Aorta (tissue), 5 donors: ENCODE measurements around the gene DIP2B. TPM values are rescaled to one million over a fixed set of nuclear protein-coding genes. Genes with fewer than 3 reads are reported as not detected.

Source experiments
- ATAC-seq: fragments of 200-7000 bp; cut with Tn5 transposase; one replicate; pipeline ENCODE4 v1.9.1; 2022; ENCODE audit warnings: moderate library complexity; ENCODE audit not compliant: low FRiP score
- DNase-seq, 2 donors: peaks; one replicate each; pipeline ENCODE4 v3.0.0-alpha.2; 2020
- H3K27ac ChIP-seq, 2 donors: one replicate each; pipeline ENCODE4 v1.5.1; 2013; ENCODE audit warnings: low read length in 2 of 2, mild to moderate bottlenecking in 2 of 2, moderate library complexity in 2 of 2, control low read depth in 1 of 2, inconsistent platforms in 1 of 2, low read depth in 1 of 2
- H3K27me3 ChIP-seq, 2 donors: one replicate each; pipeline ENCODE4 v1.6.1; 2013; ENCODE audit warnings: control low read depth in 1 of 2, low read length in 1 of 2, mild to moderate bottlenecking in 1 of 2, moderate library complexity in 1 of 2; ENCODE audit not compliant: insufficient read depth in 2 of 2, control insufficient read depth in 1 of 2
- H3K36me3 ChIP-seq, 2 donors: one replicate each; pipeline ENCODE4 v1.6.1; 2013; ENCODE audit warnings: control low read depth in 1 of 2, low read length in 1 of 2, mild to moderate bottlenecking in 1 of 2; ENCODE audit not compliant: insufficient read depth in 2 of 2, control insufficient read depth in 1 of 2
- H3K4me1 ChIP-seq, 2 donors: one replicate each; pipeline ENCODE4 v1.6.1; 2013; ENCODE audit warnings: low read length in 2 of 2, control low read depth in 1 of 2, mild to moderate bottlenecking in 1 of 2, moderate library complexity in 1 of 2; ENCODE audit not compliant: insufficient read depth in 2 of 2, control insufficient read depth in 1 of 2
- H3K4me3 ChIP-seq, 2 donors: one replicate each; pipeline ENCODE4 v1.5.1; 2013; ENCODE audit warnings: low read length in 2 of 2, control low read depth in 1 of 2, mild to moderate bottlenecking in 1 of 2
- H3K9me3 ChIP-seq: one replicate; pipeline ENCODE4 v1.6.1; 2013; ENCODE audit warnings: mild to moderate bottlenecking, low read length; ENCODE audit not compliant: control insufficient read depth
- WGBS, 2 donors: extraction: QIAGEN DNeasy Blood & Tissue Kit; methylation state at CpG; one replicate each; pipeline ENCODE4 v1.1.7; 2013; 5-methylcytosine and 5-hydroxymethylcytosine counted together
- intact Hi-C, 2 donors: fragments of 100-400 bp; cut with DNase I; formaldehyde crosslinking; loops; one replicate each; pipeline versions ENCODE4 v1.14.2 to v1.15.0; 2022
- polyA plus RNA-seq, 2 donors: library from polyadenylated mRNA; stranded (reverse); fragments of 200-250 nt; gene quantifications; one replicate each; pipeline ENCODE4 v1.2.3, GENCODE V29; 2013
- total RNA-seq, 2 donors: library from RNA; stranded (reverse); fragmentation: NEBNext Ultra II Directional; extraction: Animal tissue kit (Norgen Biotek cat#: 25700); gene quantifications; one replicate each; pipeline ENCODE4 v1.2.1, GENCODE V29; 2021
- donor health status: healthy with polysubstance abuse.
- donor health status: Bipolar disorder and iron deficiency.
- donor health status: DM: no; HTN: no; CAD: no.
- donor health status: DM: no; HTN: no; CAD: no.
- donor health status: DM: yes; HTN: yes; CAD: no.

Gene DIP2B
- total and polyA plus RNA-seq, 4 donors, result 2.9 to 25.0 (median 10.2) TPM

DNA sequence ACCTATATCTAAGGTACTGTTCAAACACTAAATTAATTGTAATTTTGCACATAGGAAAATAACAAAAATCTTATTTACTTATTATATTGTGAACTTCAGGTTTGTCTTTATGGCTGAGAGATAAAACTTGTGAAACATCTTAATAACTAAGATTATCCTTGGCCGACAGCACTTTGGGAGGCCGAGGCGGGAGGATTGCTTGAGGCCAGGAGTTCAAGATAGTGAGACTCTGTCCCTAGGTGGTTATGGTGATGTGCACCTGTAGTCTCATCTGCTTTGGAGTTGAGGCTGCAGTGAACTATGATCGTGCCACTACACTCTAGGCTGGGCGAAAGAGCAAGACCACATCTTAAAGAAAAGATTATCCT is 22.6 kb downstream of the DIP2B start:
- H3K9me3 ChIP-seq, result no peaks in the 10 kb centered on the region
- ATAC-seq, result no peak
- intact Hi-C loops, result no loop called here
- DNase-seq, result no peak
- H3K36me3 ChIP-seq, result no peaks in the 10 kb centered on the region
- no peaks in the 10 kb centered on the region for H3K4me1 ChIP-seq
- no peak overlapping the region for H3K4me3 ChIP-seq
- 97 to 98% methylated on average over 5 of the region's 5 CpGs for WGBS, 2 donors
- H3K27ac ChIP-seq, result no peak overlapping the region
- no peaks in the 10 kb centered on the region for H3K27me3 ChIP-seq

DNA sequence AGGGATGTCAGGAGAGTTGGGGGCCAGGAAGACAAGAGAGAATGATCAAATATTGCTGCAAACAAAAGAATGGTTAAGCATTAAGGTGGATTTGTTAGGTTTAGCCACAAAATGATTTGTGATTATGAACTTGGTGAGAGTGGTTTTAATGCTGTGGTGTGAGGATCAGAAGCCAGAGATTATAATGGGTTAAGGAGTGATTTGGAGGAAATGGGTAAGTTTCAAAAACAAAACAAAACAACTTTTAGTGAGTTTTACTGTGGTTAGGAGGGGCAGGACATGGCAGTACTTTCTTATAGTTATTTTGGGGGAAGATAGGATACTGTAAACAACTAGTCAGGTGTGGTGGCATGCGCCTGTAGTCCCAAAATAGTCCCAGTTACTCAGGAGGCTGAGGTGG is 24.0 kb downstream of the DIP2B start:
- H3K4me1 ChIP-seq, result no peaks in the 10 kb centered on the region
- H3K36me3 ChIP-seq, result no peaks in the 10 kb centered on the region
- no peaks in the 10 kb centered on the region for H3K9me3 ChIP-seq
- no peak overlapping the region for H3K27ac ChIP-seq
- WGBS, 2 donors, result 90 to 93% methylated on average over 1 of the region's 1 CpG
- H3K27me3 ChIP-seq, result no peaks in the 10 kb centered on the region
- no peak for DNase-seq
- H3K4me3 ChIP-seq, result no peak overlapping the region
- no peak for ATAC-seq
- intact Hi-C loops, result no loop called here

DNA sequence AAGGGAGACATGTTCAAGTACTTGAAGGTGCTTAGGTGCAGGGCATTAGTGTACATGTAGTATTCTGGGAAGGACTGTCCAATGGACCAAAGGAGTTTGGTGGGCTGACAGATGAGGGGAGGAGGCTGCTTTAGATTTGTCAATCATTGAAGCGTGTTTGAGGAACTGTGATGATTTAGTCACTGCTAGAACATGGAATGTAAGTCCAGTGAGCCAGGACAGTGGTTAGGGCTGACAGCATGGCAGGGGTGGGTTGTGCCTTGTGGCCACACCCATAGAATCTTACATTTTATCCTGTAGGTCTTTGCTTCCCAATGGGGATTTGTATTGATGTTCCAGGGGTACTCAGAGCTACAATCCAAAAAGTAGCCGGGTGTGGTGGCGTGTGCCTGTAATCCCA is 24.6 kb downstream of the DIP2B start:
- intact Hi-C loops, result no loop called here
- H3K27me3 ChIP-seq, result no peaks in the 10 kb centered on the region
- H3K9me3 ChIP-seq, result no peaks in the 10 kb centered on the region
- H3K27ac ChIP-seq, result no peak overlapping the region
- no peak overlapping the region for H3K4me3 ChIP-seq
- DNase-seq (no peak), ATAC-seq (no peak)
- no peaks in the 10 kb centered on the region for H3K4me1 ChIP-seq
- H3K36me3 ChIP-seq, result no peaks in the 10 kb centered on the region
- 89 to 95% methylated on average over 3 of the region's 3 CpGs for WGBS, 2 donors

DNA sequence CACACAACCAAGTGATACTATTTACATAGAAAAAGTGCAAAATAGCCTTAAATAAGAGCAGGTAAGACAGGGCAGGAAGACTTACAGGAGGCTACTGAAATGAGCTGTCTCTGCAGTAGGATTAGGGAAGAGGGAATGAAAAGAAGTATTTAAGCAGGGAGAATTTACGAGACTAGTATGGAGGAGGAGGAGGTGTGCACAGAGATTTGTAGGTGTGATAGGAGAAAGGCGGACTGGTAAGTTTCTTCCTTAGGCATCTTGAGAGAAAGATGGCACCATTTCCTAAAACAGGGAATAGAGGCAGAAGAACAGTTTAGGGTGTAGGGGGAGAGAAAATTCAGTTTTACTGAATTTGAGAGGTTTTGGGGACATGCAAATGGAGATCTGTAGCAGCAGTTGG is 25.7 kb downstream of the DIP2B start:
- no peak for ATAC-seq
- no peak for DNase-seq
- Histone ChIP-seq H3K27me3 (no peaks in the 10 kb centered on the region), H3K4me1 (no peaks in the 10 kb centered on the region), H3K27ac (no peak overlapping the region), H3K36me3 (no peaks in the 10 kb centered on the region), H3K4me3 (no peak overlapping the region), H3K9me3 (no peaks in the 10 kb centered on the region)
- intact Hi-C loops, result no loop called here
- WGBS, 2 donors, result 95 to 96% methylated on average over 2 of the region's 2 CpGs

DNA sequence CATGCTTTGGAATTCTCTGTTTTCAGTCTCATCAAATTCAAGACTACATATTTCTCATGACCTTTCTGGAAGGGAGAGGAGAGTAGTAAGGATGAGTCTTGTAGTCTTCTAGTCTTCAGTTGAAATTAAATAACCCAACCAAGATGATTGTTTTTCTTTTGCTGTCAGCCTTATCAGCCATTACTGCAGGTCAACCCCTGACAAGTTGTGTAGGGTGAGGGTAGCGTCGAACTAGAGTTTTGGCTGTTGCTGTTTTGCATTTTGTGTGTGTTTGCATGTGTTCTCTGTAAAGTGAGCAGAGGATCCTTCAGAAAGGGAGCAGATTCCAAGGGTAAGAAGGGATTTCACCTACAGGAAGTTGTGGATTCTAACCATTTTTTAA is 28.4 kb downstream of the DIP2B start:
- Histone ChIP-seq H3K4me3 (no peak overlapping the region), H3K36me3 (no peaks in the 10 kb centered on the region), H3K27ac (no peak overlapping the region), H3K4me1 (no peaks in the 10 kb centered on the region), H3K27me3 (no peaks in the 10 kb centered on the region), H3K9me3 (no peaks in the 10 kb centered on the region)
- intact Hi-C loops, result no loop called here
- 80 to 82% methylated on average over 2 of the region's 2 CpGs for WGBS, 2 donors
- ATAC-seq (no peak), DNase-seq (no peak)

DNA sequence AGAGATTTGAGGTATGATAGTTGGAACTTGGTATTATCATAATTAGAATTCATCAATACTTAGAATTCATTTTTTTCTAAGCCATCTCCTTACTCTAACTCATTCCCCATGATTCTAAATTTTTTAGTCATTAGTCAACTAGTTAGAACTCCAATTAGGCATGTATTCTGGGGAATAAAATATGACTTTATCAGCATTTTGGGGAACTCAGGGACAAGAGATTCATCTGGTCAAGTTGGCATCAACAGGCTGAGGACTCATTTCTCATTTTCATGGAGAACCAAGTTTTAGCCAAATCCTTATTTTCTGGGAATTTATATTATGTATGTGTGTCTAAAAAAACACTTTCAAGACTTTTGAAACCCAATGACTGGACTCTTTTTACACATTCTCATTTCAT is 29.2 kb downstream of the DIP2B start:
- DNase-seq (no peak), ATAC-seq (no peak)
- Histone ChIP-seq H3K9me3 (no peaks in the 10 kb centered on the region), H3K4me3 (no peak overlapping the region), H3K27ac (no peak overlapping the region), H3K36me3 (no peaks in the 10 kb centered on the region), H3K27me3 (no peaks in the 10 kb centered on the region), H3K4me1 (no peaks in the 10 kb centered on the region)
- intact Hi-C loops, result no loop called here

DNA sequence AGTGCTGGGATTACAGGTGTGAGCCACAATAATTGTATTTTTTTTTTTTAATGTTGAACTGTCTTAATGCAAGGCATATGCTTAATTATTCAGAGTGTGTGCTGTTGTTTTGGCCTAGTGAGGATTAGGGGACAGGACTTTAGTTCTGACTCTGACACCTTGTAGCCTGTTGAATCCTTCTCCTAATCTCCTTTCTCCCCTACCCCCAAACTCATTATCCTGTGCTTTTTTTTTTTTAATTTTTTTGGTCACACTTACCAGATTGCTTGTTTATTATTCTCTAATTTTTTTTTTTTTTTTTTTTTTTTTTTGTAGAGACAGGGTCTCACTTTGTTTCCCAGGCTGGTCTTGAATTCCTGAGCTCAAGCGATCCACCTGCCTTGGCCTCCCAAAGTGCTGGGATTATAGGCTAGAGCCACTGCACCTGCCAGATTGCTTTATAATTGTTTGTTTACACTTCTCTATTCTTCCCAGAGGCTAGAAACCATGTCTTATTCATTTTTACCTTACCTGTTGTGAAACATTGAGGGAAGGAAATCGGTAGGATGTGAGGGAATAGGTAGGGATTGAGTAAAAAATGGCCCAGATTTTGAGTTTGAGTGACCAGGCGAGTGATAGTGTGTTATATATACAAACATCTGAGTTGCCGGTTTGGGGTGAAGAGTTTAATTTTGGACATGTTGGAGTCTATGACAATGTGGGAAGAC is 32.2 kb downstream of the DIP2B start:
- intact Hi-C loops, result no loop called here
- Histone ChIP-seq H3K9me3 (no peaks in the 10 kb centered on the region), H3K4me3 (no peak overlapping the region), H3K27me3 (no peaks in the 10 kb centered on the region), H3K36me3 (no peaks in the 10 kb centered on the region), H3K27ac (no peak overlapping the region), H3K4me1 (no peaks in the 10 kb centered on the region)
- DNase-seq (no peak), ATAC-seq (no peak)
- WGBS, 2 donors, result 91% methylated on average over 4 of the region's 4 CpGs

DNA sequence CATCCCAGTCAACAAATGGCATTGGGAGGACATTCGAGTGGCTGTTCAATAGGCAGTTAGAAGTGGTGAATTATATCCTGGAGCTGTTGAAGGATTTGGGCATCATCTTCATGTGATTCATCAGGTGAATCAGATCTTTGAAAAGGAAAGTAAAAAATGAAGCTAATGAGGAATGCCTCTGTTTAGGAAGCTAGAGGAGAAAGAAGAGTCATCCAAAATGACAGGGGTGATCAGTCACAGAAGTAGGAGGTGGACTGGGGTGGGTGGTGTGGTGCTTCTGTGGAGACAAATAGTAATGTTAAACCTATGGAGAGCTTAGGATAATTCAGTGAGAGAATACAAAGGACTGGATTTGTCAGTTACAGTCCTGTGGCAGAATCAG is 32.7 kb downstream of the DIP2B start:
- no peaks in the 10 kb centered on the region for H3K9me3 ChIP-seq
- no peak overlapping the region for H3K4me3 ChIP-seq
- WGBS, 2 donors, result 94 to 100% methylated on average over 1 of the region's 1 CpG
- H3K36me3 ChIP-seq, result no peaks in the 10 kb centered on the region
- no peaks in the 10 kb centered on the region for H3K4me1 ChIP-seq
- H3K27me3 ChIP-seq, result no peaks in the 10 kb centered on the region
- no peak overlapping the region for H3K27ac ChIP-seq
- ATAC-seq (no peak), DNase-seq (no peak)
- intact Hi-C loops, result no loop called here

DNA sequence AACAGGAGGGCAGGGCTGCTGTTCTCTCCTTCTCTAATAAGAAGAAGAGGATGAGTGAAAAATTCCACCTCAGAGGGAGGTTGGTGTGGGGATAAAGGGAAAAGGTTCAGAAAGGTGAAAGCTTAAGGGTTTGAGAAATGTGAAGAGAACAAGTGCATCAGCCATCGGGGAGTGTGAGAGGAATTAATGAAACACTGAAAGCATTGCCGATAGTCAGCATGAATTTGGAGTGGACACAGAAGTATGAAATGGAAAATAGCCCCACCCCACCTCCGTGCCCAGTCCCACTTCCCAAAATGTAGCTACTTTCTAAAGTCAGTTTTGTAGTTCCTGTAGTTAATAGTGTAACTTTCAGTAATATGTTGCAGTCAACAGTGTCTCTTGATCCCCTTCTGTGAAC is 33.4 kb downstream of the DIP2B start:
- no peaks in the 10 kb centered on the region for H3K36me3 ChIP-seq
- no peak for ATAC-seq

More for the DNA sequence above, 33.4 kb downstream of the DIP2B start:
- no peak overlapping the region for H3K27ac ChIP-seq
- H3K9me3 ChIP-seq, result no peaks in the 10 kb centered on the region
- H3K4me3 ChIP-seq, result no peak overlapping the region
- 72 to 79% methylated on average over 3 of the region's 3 CpGs for WGBS, 2 donors
- DNase-seq, result no peak
- no peaks in the 10 kb centered on the region for H3K27me3 ChIP-seq
- intact Hi-C loops, result no loop called here
- no peaks in the 10 kb centered on the region for H3K4me1 ChIP-seq
